ENCODE measurements around the gene SSBP3. TPM values are rescaled to one million over a fixed set of nuclear protein-coding genes. Genes with fewer than 3 reads are reported as not detected.

SSBP3 gene
- total and polyA plus RNA-seq, 2 of the 13 experiments (the other 11 are each of a cell fraction or from before 2014, with no cell fraction given), result 8.5 to 17.6 TPM

- TF ChIP-seq, protein P1, sequence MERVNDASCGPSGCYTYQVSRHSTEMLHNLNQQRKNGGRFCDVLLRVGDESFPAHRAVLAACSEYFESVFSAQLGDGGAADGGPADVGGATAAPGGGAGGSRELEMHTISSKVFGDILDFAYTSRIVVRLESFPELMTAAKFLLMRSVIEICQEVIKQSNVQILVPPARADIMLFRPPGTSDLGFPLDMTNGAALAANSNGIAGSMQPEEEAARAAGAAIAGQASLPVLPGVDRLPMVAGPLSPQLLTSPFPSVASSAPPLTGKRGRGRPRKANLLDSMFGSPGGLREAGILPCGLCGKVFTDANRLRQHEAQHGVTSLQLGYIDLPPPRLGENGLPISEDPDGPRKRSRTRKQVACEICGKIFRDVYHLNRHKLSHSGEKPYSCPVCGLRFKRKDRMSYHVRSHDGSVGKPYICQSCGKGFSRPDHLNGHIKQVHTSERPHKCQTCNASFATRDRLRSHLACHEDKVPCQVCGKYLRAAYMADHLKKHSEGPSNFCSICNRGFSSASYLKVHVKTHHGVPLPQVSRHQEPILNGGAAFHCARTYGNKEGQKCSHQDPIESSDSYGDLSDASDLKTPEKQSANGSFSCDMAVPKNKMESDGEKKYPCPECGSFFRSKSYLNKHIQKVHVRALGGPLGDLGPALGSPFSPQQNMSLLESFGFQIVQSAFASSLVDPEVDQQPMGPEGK (CRISPR knock-in tag; IDR thresholded peaks at IDR 0.05), result no peak
- TF ChIP-seq NKX3-1 (CRISPR knock-in tag; IDR thresholded peaks at IDR 0.05), result no peak
- no peak for TF ChIP-seq USF2 (IDR thresholded peaks at IDR 0.05; ENCODE audit: low read depth, low read length)
- no peak for TF ChIP-seq USF2 (CRISPR knock-in tag; IDR thresholded peaks at IDR 0.05; ENCODE audit: borderline replicate concordance)
- no peak for TF ChIP-seq CENPBD1 (CRISPR knock-in tag; IDR thresholded peaks at IDR 0.05; ENCODE audit: borderline replicate concordance, low read depth)
- TF ChIP-seq NFE2L1 (CRISPR knock-in tag; IDR thresholded peaks at IDR 0.05; ENCODE audit: borderline replicate concordance), result no peak
- no peak for TF ChIP-seq SOX5 (CRISPR knock-in tag; IDR thresholded peaks at IDR 0.05; ENCODE audit: borderline replicate concordance)
Observed at GRCh38 chr1:54190526-54190925, 215.7 kb downstream of the SSBP3 start (continued).

DNA sequence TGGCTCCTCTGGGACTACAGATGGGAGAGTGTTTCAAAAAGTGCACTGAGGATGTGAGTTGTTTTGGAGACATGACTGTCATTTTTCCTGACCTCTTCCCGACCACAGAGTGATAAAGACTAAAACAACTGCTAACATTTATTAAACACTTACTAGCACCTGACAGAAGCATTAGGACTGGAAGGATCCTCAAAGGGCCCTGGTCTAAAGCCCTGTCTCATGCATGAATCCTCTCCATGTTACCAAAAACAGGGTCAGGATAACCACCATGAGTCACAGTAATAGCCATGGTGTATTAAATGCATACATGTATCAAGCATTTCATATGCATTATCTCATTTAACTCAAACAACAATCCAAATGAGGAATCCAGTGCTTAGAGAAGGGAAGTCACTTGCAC is 217.9 kb downstream of the SSBP3 start:
- ATAC-seq (no peak), FAIRE-seq (no peak), DNase-seq (ENCODE audit: low spot score) (no peak)
- H2AFZ ChIP-seq (ENCODE audit: low read length), result no peak overlapping the region
- H3K9ac ChIP-seq (ENCODE audit: insufficient read depth, low read depth, low read length), result no peak overlapping the region
- H3K27ac ChIP-seq (ENCODE audit: extremely low read length, insufficient read depth, low read length), result no peak overlapping the region
- TF ChIP-seq ZNF781 (CRISPR knock-in tag; IDR thresholded peaks at IDR 0.05; ENCODE audit: borderline replicate concordance, not compliant biosample characterization) (no peak), HINFP (CRISPR knock-in tag; IDR thresholded peaks at IDR 0.05; ENCODE audit: low read depth) (no peak), POLR2AphosphoS2 (IDR thresholded peaks at IDR 0.05; ENCODE audit: low read depth, low read length) (no peak), KDM4B (CRISPR knock-in tag; IDR thresholded peaks at IDR 0.05) (no peak), SIX1 (CRISPR knock-in tag; IDR thresholded peaks at IDR 0.05; ENCODE audit: borderline replicate concordance) (no peak)
- TF ChIP-seq, protein P2, sequence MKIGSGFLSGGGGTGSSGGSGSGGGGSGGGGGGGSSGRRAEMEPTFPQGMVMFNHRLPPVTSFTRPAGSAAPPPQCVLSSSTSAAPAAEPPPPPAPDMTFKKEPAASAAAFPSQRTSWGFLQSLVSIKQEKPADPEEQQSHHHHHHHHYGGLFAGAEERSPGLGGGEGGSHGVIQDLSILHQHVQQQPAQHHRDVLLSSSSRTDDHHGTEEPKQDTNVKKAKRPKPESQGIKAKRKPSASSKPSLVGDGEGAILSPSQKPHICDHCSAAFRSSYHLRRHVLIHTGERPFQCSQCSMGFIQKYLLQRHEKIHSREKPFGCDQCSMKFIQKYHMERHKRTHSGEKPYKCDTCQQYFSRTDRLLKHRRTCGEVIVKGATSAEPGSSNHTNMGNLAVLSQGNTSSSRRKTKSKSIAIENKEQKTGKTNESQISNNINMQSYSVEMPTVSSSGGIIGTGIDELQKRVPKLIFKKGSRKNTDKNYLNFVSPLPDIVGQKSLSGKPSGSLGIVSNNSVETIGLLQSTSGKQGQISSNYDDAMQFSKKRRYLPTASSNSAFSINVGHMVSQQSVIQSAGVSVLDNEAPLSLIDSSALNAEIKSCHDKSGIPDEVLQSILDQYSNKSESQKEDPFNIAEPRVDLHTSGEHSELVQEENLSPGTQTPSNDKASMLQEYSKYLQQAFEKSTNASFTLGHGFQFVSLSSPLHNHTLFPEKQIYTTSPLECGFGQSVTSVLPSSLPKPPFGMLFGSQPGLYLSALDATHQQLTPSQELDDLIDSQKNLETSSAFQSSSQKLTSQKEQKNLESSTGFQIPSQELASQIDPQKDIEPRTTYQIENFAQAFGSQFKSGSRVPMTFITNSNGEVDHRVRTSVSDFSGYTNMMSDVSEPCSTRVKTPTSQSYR (CRISPR knock-in tag; IDR thresholded peaks at IDR 0.05; ENCODE audit: borderline replicate concordance), result no peak
- no peak overlapping the region for H3K4me3 ChIP-seq (replicated peaks in 1 of 3; ENCODE audit: insufficient read depth in 1 of 3, low read depth in 2 of 3, low read length in 3 of 3)
- ChIA-PET POLR2A (interaction anchor here (1.9 kb wide), 1 partner anchor 11 kb away, joined by 6 read pairs; the partner anchor contains the start of genes CYB5RL and MRPL37), CTCF (ENCODE audit: low intra/inter-chr PET ratio, low total read pairs) (no interaction called here)
- no peaks in the 10 kb centered on the region for H4K20me1 ChIP-seq (ENCODE audit: insufficient read depth, low read length)
- H3K4me2 ChIP-seq (ENCODE audit: low read depth, low read length), result no peak overlapping the region
- H3K27me3 ChIP-seq (ENCODE audit: control insufficient read depth in 1 of 2, insufficient read depth in 2 of 2, low read length in 2 of 2), result no peaks in the 10 kb centered on the region
- in situ Hi-C loops (cut with HindIII; ENCODE audit: extremely low pct_ligation_motif_present, low pct_unique_long_range_greater_than_20kb) (no loop called here), intact Hi-C loops (cut with micrococcal nuclease; ENCODE audit: unreplicated experiment) (no loop called here)
- 0 out of 5 replicates have a peak, but pooled peaks cover 2% of the 10 kb centered on the region in 2 experiments for H3K36me3 ChIP-seq (replicated peaks in 1 of 2; ENCODE audit: control insufficient read depth in 1 of 2, insufficient read depth in 2 of 2, low read length in 2 of 2)
- no peaks in the 10 kb centered on the region for H3K79me2 ChIP-seq (ENCODE audit: insufficient read depth, low read length)
- H3K4me1 ChIP-seq (ENCODE audit: insufficient read depth, low read length), result no peaks in the 10 kb centered on the region
- WGBS (ENCODE audit: low lambda C conversion rate), result 91% methylated on average over 1 of the region's 1 CpG
- no peaks in the 10 kb centered on the region for H3K9me3 ChIP-seq (ENCODE audit: low read length)
- no TSS peak for BruUV-seq (replicated peaks)
